ENCODE data around the gene POLR3E.

GRCh38 chr16:22360963-22361659 lies 63.9 kb downstream of the POLR3E start:
- TF ChIP-seq CTCF (IDR thresholded peaks at IDR 0.05; ENCODE audit: poor library complexity) = no peak
- TF ChIP-seq EZH2 (IDR thresholded peaks at IDR 0.05; ENCODE audit: borderline replicate concordance) = no peak
